K562 (cell line): ENCODE measurements around the gene SMIM29. TPM values are rescaled to one million over a fixed set of nuclear protein-coding genes. Genes with fewer than 3 reads are reported as not detected.

Source experiments
- E2F3 ChIP-seq: fragments of 250-450 bp; sonication (Bioruptor Pico); IDR thresholded peaks from 2 replicates; pipeline ENCODE4 v1.4.0; 2020; ENCODE audit warnings: mild to moderate bottlenecking
- HMGN3 ChIP-seq: IDR thresholded peaks from 2 replicates; pipeline ENCODE4 v1.6.1; 2011; ENCODE audit warnings: borderline replicate concordance, low read depth, mild to moderate bottlenecking, mixed read lengths, low read length; ENCODE audit not compliant: insufficient read length; ENCODE audit errors: extremely low read depth
- ZNF12 ChIP-seq: sonication (generic); formaldehyde crosslinking; IDR thresholded peaks from 2 replicates; pipeline ENCODE4 v1.4.0; 2020; ENCODE audit warnings: mild to moderate bottlenecking, missing genetic modification reagents
- ZNF232 ChIP-seq: sonication (generic); formaldehyde crosslinking; IDR thresholded peaks from 2 replicates; pipeline ENCODE4 v1.8.0; 2022; ENCODE audit warnings: mild to moderate bottlenecking, missing genetic modification reagents
- ZNF354B ChIP-seq: fragments of 250-450 bp; sonication (Bioruptor Pico); IDR thresholded peaks from 2 replicates; pipeline ENCODE4 v1.4.0; 2020
- ZNF395 ChIP-seq: fragments of 200-800 bp; sonication (Bioruptor generic); IDR thresholded peaks from 2 replicates; pipeline ENCODE4 v1.6.1; 2017; ENCODE audit warnings: missing genetic modification characterization, missing compliant biosample characterization
- polyA plus RNA-seq, 8 experiments: library from polyadenylated mRNA; depleted of rRNA in 4 of 8; stranded (reverse) in 5 of 8; unstranded in 3 of 8; fragments of >200 nt; fragmentation: Nextera tagmentation in 2 of 8; fragmentation: Illumina TruSeq in 1 of 8; extraction: Ambion mirVana in 2 of 8; extraction: Trizol in 1 of 8; gene quantifications; 2 replicates each; pipeline versions ENCODE4 v1.2.1 to v1.2.3, GENCODE V29; 2011 to 2014; ENCODE audit warnings: inconsistent platforms in 1 of 8, missing spikeins in 1 of 8
- total RNA-seq, 7 experiments: library from RNA; depleted of rRNA in 6 of 7; stranded (reverse); fragments of >200 nt in 6 of 7; fragmentation: Illumina TruSeq in 2 of 7; extraction: Trizol in 2 of 7; gene quantifications; 2 replicates each; pipeline versions ENCODE4 v1.2.1 to v1.2.3, GENCODE V29; 2011 to 2021; ENCODE audit warnings: low replicate concordance in 1 of 7
- TF ChIP-seq, protein P1 (sequence below), 3 experiments: fragments of 200-800 bp in 1 of 3; fragments of 250-450 bp in 1 of 3; fragments of 450-650 bp in 1 of 3; sonication (Bioruptor Pico) in 1 of 3; sonication (Bioruptor generic) in 1 of 3; formaldehyde crosslinking in 1 of 3; IDR thresholded peaks; 2 replicates each; pipeline versions ENCODE4 v1.6.1 to v1.8.0; 2016 to 2022; ENCODE audit warnings: mild to moderate bottlenecking in 2 of 3, missing genetic modification characterization in 2 of 3, missing compliant biosample characterization in 1 of 3, moderate library complexity in 1 of 3
- TF ChIP-seq, protein P2 (sequence below): sonication (generic); formaldehyde crosslinking; IDR thresholded peaks from 2 replicates; pipeline ENCODE4 v1.8.1; 2023; ENCODE audit warnings: missing genetic modification reagents, mild to moderate bottlenecking, borderline replicate concordance
- TF ChIP-seq, protein P3 (sequence below): fragments of 250-450 bp; sonication (Bioruptor Pico); IDR thresholded peaks from 2 replicates; pipeline ENCODE4 v1.9.0; 2021; ENCODE audit warnings: mild to moderate bottlenecking, inconsistent platforms
- TF ChIP-seq, protein P4 (sequence below): sonication (generic); formaldehyde crosslinking; IDR thresholded peaks from 2 replicates; pipeline ENCODE4 v1.8.1; 2023; ENCODE audit warnings: mild to moderate bottlenecking, missing genetic modification reagents

Gene SMIM29
- total and polyA plus RNA-seq, 9 of the 15 experiments (the other 6 are each of a cell fraction or from before 2014, with no cell fraction given) = 6.5 to 36.7 (median 20.9) TPM

DNA sequence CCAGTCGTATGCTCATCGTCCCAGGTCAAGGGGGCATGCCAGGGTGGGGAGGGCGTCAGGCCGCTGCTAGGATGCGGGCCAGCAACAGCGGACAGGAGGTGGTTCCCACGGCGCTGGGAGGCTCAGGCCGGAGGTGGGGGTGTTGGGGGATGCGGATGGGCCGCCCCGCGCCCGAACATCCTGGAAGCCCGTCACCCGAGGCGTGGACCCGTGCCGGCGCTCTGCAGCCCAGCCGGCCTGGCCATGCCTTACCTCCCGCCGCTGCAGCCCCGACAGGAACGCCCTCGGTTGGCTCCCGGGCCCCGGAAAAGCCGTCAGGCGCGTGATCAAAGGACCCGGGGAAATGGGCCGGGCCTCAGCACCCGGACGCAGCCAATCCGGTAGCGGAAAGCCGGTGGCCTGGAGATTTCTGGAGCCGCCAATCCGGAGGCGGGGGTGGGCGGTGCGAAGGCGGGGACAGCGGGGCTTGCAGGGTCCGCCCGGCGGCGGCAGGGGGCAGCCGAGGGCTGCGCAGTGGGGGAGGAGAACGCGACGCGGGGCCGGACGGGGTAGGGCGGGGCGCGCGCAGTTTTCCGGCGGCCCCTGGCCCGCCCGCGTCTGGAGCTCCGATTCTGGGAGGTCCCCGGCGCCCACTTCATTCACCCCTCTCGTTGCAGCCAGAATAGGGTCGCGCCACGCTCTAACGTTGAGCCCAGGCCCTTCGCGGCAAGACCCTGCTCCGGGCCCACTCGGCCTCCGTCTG, at the start of gene SMIM29 (continued):
- TF ChIP-seq ZNF12 (CRISPR knock-in tag) (no peak), E2F3 (no peak), HMGN3 (peak; percentile 91), ZNF395 (no peak), ZNF354B (CRISPR knock-in tag) (no peak), ZNF232 (CRISPR knock-in tag) (no peak)
- TF ChIP-seq, protein P1, sequence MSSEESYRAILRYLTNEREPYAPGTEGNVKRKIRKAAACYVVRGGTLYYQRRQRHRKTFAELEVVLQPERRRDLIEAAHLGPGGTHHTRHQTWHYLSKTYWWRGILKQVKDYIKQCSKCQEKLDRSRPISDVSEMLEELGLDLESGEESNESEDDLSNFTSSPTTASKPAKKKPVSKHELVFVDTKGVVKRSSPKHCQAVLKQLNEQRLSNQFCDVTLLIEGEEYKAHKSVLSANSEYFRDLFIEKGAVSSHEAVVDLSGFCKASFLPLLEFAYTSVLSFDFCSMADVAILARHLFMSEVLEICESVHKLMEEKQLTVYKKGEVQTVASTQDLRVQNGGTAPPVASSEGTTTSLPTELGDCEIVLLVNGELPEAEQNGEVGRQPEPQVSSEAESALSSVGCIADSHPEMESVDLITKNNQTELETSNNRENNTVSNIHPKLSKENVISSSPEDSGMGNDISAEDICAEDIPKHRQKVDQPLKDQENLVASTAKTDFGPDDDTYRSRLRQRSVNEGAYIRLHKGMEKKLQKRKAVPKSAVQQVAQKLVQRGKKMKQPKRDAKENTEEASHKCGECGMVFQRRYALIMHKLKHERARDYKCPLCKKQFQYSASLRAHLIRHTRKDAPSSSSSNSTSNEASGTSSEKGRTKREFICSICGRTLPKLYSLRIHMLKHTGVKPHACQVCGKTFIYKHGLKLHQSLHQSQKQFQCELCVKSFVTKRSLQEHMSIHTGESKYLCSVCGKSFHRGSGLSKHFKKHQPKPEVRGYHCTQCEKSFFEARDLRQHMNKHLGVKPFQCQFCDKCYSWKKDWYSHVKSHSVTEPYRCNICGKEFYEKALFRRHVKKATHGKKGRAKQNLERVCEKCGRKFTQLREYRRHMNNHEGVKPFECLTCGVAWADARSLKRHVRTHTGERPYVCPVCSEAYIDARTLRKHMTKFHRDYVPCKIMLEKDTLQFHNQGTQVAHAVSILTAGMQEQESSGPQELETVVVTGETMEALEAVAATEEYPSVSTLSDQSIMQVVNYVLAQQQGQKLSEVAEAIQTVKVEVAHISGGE (CRISPR knock-in tag; IDR thresholded peaks at IDR 0.05) = peak in 1 of 3 experiments; percentile 25; a peak in 1 of 6 replicates
- TF ChIP-seq, protein P2, sequence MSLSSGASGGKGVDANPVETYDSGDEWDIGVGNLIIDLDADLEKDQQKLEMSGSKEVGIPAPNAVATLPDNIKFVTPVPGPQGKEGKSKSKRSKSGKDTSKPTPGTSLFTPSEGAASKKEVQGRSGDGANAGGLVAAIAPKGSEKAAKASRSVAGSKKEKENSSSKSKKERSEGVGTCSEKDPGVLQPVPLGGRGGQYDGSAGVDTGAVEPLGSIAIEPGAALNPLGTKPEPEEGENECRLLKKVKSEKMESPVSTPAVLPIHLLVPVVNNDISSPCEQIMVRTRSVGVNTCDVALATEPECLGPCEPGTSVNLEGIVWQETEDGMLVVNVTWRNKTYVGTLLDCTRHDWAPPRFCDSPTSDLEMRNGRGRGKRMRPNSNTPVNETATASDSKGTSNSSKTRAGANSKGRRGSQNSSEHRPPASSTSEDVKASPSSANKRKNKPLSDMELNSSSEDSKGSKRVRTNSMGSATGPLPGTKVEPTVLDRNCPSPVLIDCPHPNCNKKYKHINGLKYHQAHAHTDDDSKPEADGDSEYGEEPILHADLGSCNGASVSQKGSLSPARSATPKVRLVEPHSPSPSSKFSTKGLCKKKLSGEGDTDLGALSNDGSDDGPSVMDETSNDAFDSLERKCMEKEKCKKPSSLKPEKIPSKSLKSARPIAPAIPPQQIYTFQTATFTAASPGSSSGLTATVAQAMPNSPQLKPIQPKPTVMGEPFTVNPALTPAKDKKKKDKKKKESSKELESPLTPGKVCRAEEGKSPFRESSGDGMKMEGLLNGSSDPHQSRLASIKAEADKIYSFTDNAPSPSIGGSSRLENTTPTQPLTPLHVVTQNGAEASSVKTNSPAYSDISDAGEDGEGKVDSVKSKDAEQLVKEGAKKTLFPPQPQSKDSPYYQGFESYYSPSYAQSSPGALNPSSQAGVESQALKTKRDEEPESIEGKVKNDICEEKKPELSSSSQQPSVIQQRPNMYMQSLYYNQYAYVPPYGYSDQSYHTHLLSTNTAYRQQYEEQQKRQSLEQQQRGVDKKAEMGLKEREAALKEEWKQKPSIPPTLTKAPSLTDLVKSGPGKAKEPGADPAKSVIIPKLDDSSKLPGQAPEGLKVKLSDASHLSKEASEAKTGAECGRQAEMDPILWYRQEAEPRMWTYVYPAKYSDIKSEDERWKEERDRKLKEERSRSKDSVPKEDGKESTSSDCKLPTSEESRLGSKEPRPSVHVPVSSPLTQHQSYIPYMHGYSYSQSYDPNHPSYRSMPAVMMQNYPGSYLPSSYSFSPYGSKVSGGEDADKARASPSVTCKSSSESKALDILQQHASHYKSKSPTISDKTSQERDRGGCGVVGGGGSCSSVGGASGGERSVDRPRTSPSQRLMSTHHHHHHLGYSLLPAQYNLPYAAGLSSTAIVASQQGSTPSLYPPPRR (CRISPR knock-in tag) = no peak
- TF ChIP-seq, protein P3, sequence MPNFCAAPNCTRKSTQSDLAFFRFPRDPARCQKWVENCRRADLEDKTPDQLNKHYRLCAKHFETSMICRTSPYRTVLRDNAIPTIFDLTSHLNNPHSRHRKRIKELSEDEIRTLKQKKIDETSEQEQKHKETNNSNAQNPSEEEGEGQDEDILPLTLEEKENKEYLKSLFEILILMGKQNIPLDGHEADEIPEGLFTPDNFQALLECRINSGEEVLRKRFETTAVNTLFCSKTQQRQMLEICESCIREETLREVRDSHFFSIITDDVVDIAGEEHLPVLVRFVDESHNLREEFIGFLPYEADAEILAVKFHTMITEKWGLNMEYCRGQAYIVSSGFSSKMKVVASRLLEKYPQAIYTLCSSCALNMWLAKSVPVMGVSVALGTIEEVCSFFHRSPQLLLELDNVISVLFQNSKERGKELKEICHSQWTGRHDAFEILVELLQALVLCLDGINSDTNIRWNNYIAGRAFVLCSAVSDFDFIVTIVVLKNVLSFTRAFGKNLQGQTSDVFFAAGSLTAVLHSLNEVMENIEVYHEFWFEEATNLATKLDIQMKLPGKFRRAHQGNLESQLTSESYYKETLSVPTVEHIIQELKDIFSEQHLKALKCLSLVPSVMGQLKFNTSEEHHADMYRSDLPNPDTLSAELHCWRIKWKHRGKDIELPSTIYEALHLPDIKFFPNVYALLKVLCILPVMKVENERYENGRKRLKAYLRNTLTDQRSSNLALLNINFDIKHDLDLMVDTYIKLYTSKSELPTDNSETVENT (CRISPR knock-in tag) = peak; percentile 84
- TF ChIP-seq, protein P4, sequence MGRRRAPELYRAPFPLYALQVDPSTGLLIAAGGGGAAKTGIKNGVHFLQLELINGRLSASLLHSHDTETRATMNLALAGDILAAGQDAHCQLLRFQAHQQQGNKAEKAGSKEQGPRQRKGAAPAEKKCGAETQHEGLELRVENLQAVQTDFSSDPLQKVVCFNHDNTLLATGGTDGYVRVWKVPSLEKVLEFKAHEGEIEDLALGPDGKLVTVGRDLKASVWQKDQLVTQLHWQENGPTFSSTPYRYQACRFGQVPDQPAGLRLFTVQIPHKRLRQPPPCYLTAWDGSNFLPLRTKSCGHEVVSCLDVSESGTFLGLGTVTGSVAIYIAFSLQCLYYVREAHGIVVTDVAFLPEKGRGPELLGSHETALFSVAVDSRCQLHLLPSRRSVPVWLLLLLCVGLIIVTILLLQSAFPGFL (CRISPR knock-in tag) = no peak
